HCT116 (cell line): ENCODE results near the gene CADPS. TPM values are rescaled to one million over a fixed set of nuclear protein-coding genes. Genes with fewer than 3 reads are reported as not detected.

ENCODE experiments used
- ATAC-seq: fragments of 200-7000 bp; cut with Tn5 transposase; 2 replicates; pipeline ENCODE4 v1.9.1; 2020; ENCODE audit warnings: mild to moderate bottlenecking, moderate library complexity
- BruUV-seq: library from RNA; stranded (reverse); fragments of 400-500 nt; replicated peaks from 2 replicates; lab custom pipeline; 2021; lab: Mats Ljungman, UMichigan
- CTCF ChIA-PET: fragments of 300-600 bp; sonication (Branson Sonifier 250); formaldehyde crosslinking; loops from one replicate; lab custom pipeline; 2021; ENCODE audit warnings: antibody characterized with exemption; lab: Charles Lee
- POLR2A ChIA-PET: fragments of 300-600, 350-600 bp; sonication (Branson Sonifier 250); formaldehyde crosslinking; loops from one replicate; lab custom pipeline; 2021; ENCODE audit warnings: antibody characterized with exemption; lab: Charles Lee
- RAD21 ChIA-PET, 2 experiments: fragments of 300-600 bp; sonication (Branson Sonifier 250); formaldehyde crosslinking; loops; one replicate each; lab custom pipeline; 2023; ENCODE audit warnings: low total read pairs in 2 of 2; ENCODE audit not compliant: uncharacterized antibody in 2 of 2, unreplicated experiment in 2 of 2, low non-redundant PET in 1 of 2; lab: Charles Lee
- DNase-seq: peaks from one replicate; pipeline ENCODE4 v3.0.0-alpha.2; 2010; ENCODE audit warnings: low read depth, low spot score
- H2AFZ ChIP-seq: fragments of 200-600 bp; shearing (Covaris generic), sonication (generic); 2 replicates; pipeline ENCODE4 v1.6.1; 2017; ENCODE audit warnings: low read depth, mixed run types, mixed read lengths, antibody characterized with exemption, low read length; ENCODE audit not compliant: poor library complexity, severe bottlenecking
- H3K27ac ChIP-seq: 2 replicates; pipeline ENCODE4 v1.5.1; 2012; ENCODE audit warnings: low read depth, low read length
- H3K27me3 ChIP-seq: fragments of 200-600 bp; sonication (generic); 2 replicates; pipeline ENCODE4 v1.6.1; 2016; ENCODE audit warnings: mixed run types, low read length, mixed read lengths; ENCODE audit not compliant: insufficient read depth
- H3K36me3 ChIP-seq, 2 experiments: fragments of 200-500 bp in 1 of 2; fragments of 200-600 bp in 1 of 2; sonication (Bioruptor generic) in 1 of 2; sonication (generic) in 1 of 2; 2 replicates each; pipeline versions ENCODE4 v1.5.1 to v1.6.1; 2014 to 2016; ENCODE audit warnings: low read length in 2 of 2, inconsistent platforms in 1 of 2, mixed read lengths in 1 of 2, mixed run types in 1 of 2; ENCODE audit not compliant: insufficient read depth in 2 of 2, control insufficient read depth in 1 of 2
- H3K4me1 ChIP-seq, 2 experiments: fragments of 200-600 bp in 1 of 2; sonication (generic) in 1 of 2; 2 replicates each; pipeline versions ENCODE4 v1.5.1 to v1.6.1; 2012 to 2017; ENCODE audit warnings: low read length in 2 of 2, inconsistent platforms in 1 of 2, mild to moderate bottlenecking in 1 of 2, mixed read lengths in 1 of 2, mixed run types in 1 of 2, moderate library complexity in 1 of 2; ENCODE audit not compliant: insufficient read depth in 2 of 2, control insufficient read depth in 1 of 2
- H3K4me2 ChIP-seq: fragments of 200-600 bp; sonication (generic); 2 replicates; pipeline ENCODE4 v1.6.1; 2017; ENCODE audit warnings: mixed run types, low read length, mixed read lengths
- H3K4me3 ChIP-seq, 2 experiments: fragments of 200-600 bp in 1 of 2; sonication (generic) in 1 of 2; replicated peaks in 1 of 2; 2 replicates each; pipeline ENCODE4 v1.5.1; 2011 to 2016; ENCODE audit warnings: low read length in 2 of 2, control low read depth in 1 of 2, low read depth in 1 of 2, mild to moderate bottlenecking in 1 of 2, mixed read lengths in 1 of 2, mixed run types in 1 of 2
- H3K79me2 ChIP-seq: fragments of 200-600 bp; sonication (generic); 2 replicates; pipeline ENCODE4 v1.6.1; 2017; ENCODE audit warnings: mild to moderate bottlenecking, mixed run types, low read length, moderate library complexity, mixed read lengths; ENCODE audit not compliant: insufficient read depth
- H3K9ac ChIP-seq: fragments of 200-600 bp; sonication (generic); 2 replicates; pipeline ENCODE4 v1.6.1; 2016; ENCODE audit warnings: low read length, mixed read lengths
- H3K9me2 ChIP-seq: fragments of 200-600 bp; sonication (generic), shearing (Covaris generic); 2 replicates; pipeline ENCODE4 v1.6.1; 2017; ENCODE audit warnings: mixed run types, mild to moderate bottlenecking, moderate library complexity; ENCODE audit not compliant: insufficient read depth
- H3K9me3 ChIP-seq, 2 experiments: fragments of 200-500 bp in 1 of 2; fragments of 200-600 bp in 1 of 2; sonication (Bioruptor generic) in 1 of 2; sonication (generic) in 1 of 2; 2 replicates each; pipeline ENCODE4 v1.6.1; 2014 to 2017; ENCODE audit warnings: low read length in 2 of 2, mixed read lengths in 2 of 2, inconsistent platforms in 1 of 2, low read depth in 1 of 2, mild to moderate bottlenecking in 1 of 2, mixed run types in 1 of 2, moderate library complexity in 1 of 2; ENCODE audit not compliant: control insufficient read depth in 1 of 2, insufficient read depth in 1 of 2
- H4K20me1 ChIP-seq: fragments of 200-600 bp; sonication (generic), shearing (Covaris generic); 2 replicates; pipeline ENCODE4 v1.6.1; 2017; ENCODE audit warnings: mixed run types, mild to moderate bottlenecking, moderate library complexity; ENCODE audit not compliant: insufficient read depth
- ELF1 ChIP-seq: IDR thresholded peaks from 2 replicates; pipeline ENCODE4 v1.6.1; 2012; ENCODE audit warnings: low read depth, borderline replicate concordance
- SP1 ChIP-seq: IDR thresholded peaks from 2 replicates; pipeline ENCODE4 v1.6.1; 2012; ENCODE audit warnings: low read depth
- intact Hi-C: fragments of 100-400 bp; cut with micrococcal nuclease; formaldehyde crosslinking; loops from 2 replicates; pipeline ENCODE4 v1.10.0; 2022
- total RNA-seq: library from RNA; stranded (reverse); gene quantifications from one replicate; pipeline ENCODE4 v1.2.1, GENCODE V29; 2021; ENCODE audit not compliant: unreplicated experiment
- TF ChIP-seq, protein P1 (sequence below): IDR thresholded peaks from 2 replicates; pipeline ENCODE4 v1.6.1; 2012; ENCODE audit warnings: low read depth

CADPS gene
- total RNA-seq, 1 experiment from 2014 or later: not detected

- intact Hi-C loops: no loop called here
- ChIA-PET RAD21 (no interaction called here), POLR2A (no interaction called here), CTCF (no interaction called here)
- H3K4me1 ChIP-seq: no peaks in the 10 kb centered on the region
- no peaks in the 10 kb centered on the region for H3K36me3 ChIP-seq
- H3K9ac ChIP-seq: no peak overlapping the region
- BruUV-seq: no TSS peak
- H3K79me2 ChIP-seq: no peaks in the 10 kb centered on the region
- H3K4me3 ChIP-seq: no peak overlapping the region
- no peak overlapping the region for H2AFZ ChIP-seq
- no peak for TF ChIP-seq ELF1
- no peaks in the 10 kb centered on the region for H3K9me3 ChIP-seq
- no peaks in the 10 kb centered on the region for H4K20me1 ChIP-seq
- ATAC-seq (no peak), DNase-seq (no peak)
- H3K27ac ChIP-seq: no peak overlapping the region
- H3K4me2 ChIP-seq: no peak overlapping the region
- H3K9me2 ChIP-seq: no peaks in the 10 kb centered on the region
- H3K27me3 ChIP-seq: no peaks in the 10 kb centered on the region
Observed at GRCh38 chr3:62882676-62883200, 7.5 kb upstream of the CADPS start.

DNA sequence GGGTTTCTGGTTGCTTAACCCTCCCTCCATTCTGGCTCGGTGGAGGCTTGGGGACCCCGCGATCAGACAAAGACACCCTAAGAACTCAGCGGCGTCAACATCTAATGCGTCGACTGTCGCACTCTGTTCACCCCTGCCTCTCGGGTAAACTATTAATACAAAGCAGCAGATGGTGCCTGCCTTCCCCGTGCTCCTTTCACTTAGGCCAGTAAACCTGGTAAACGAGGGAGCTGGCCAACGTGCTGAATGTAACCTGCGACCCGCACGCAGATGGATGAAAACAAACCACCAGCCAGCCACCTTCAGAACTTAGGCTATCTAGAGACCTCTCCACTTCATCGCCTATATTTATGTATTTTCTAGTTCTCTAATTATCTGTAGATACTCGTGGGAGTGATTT lies 848 bp upstream of the CADPS start:
- H3K4me1 ChIP-seq: no peaks in the 10 kb centered on the region
- H3K9me3 ChIP-seq: no peaks in the 10 kb centered on the region
- ChIA-PET POLR2A (no interaction called here), RAD21 (no interaction called here), CTCF (no interaction called here)
- ATAC-seq (no peak), DNase-seq (no peak)
- no peaks in the 10 kb centered on the region for H3K27me3 ChIP-seq
- TF ChIP-seq, protein P1, sequence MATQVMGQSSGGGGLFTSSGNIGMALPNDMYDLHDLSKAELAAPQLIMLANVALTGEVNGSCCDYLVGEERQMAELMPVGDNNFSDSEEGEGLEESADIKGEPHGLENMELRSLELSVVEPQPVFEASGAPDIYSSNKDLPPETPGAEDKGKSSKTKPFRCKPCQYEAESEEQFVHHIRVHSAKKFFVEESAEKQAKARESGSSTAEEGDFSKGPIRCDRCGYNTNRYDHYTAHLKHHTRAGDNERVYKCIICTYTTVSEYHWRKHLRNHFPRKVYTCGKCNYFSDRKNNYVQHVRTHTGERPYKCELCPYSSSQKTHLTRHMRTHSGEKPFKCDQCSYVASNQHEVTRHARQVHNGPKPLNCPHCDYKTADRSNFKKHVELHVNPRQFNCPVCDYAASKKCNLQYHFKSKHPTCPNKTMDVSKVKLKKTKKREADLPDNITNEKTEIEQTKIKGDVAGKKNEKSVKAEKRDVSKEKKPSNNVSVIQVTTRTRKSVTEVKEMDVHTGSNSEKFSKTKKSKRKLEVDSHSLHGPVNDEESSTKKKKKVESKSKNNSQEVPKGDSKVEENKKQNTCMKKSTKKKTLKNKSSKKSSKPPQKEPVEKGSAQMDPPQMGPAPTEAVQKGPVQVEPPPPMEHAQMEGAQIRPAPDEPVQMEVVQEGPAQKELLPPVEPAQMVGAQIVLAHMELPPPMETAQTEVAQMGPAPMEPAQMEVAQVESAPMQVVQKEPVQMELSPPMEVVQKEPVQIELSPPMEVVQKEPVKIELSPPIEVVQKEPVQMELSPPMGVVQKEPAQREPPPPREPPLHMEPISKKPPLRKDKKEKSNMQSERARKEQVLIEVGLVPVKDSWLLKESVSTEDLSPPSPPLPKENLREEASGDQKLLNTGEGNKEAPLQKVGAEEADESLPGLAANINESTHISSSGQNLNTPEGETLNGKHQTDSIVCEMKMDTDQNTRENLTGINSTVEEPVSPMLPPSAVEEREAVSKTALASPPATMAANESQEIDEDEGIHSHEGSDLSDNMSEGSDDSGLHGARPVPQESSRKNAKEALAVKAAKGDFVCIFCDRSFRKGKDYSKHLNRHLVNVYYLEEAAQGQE: peak; percentile 38
- TF ChIP-seq SP1: no peak
- H2AFZ ChIP-seq: no peak overlapping the region
- H3K27ac ChIP-seq: no peak overlapping the region
- H4K20me1 ChIP-seq: no peaks in the 10 kb centered on the region
- no peak overlapping the region for H3K9ac ChIP-seq
- H3K4me3 ChIP-seq: no peak overlapping the region
- no peaks in the 10 kb centered on the region for H3K36me3 ChIP-seq
- BruUV-seq: no TSS peak
- H3K9me2 ChIP-seq: no peaks in the 10 kb centered on the region
- no peak overlapping the region for H3K4me2 ChIP-seq
- intact Hi-C loops: loop anchor here (10.0 kb wide), 1 partner anchor 319 kb away; no protein-coding TSS in a partner anchor
- no peaks in the 10 kb centered on the region for H3K79me2 ChIP-seq
